HEK293 (cell line): ENCODE results near the gene FLT3LG.

Experiments used
- CTCF ChIP-seq: fragments of 450-650 bp; formaldehyde crosslinking; IDR thresholded peaks from 2 replicates; pipeline ENCODE4 v1.5.1; 2016; ENCODE audit warnings: missing biosample characterization, missing genetic modification characterization
- KLF16 ChIP-seq: fragments of 450-650 bp; formaldehyde crosslinking; IDR thresholded peaks from 2 replicates; pipeline ENCODE4 v1.5.1; 2017; ENCODE audit warnings: missing biosample characterization, missing genetic modification characterization
- ZNF133 ChIP-seq: fragments of 450-650 bp; formaldehyde crosslinking; IDR thresholded peaks from 2 replicates; pipeline ENCODE4 v1.5.1; 2016; ENCODE audit warnings: missing biosample characterization, missing genetic modification characterization
- ZNF155 ChIP-seq: fragments of 450-650 bp; formaldehyde crosslinking; IDR thresholded peaks from 2 replicates; pipeline ENCODE4 v1.5.1; 2016; ENCODE audit warnings: missing biosample characterization, missing genetic modification characterization
- ZNF174 ChIP-seq: fragments of 450-650 bp; formaldehyde crosslinking; IDR thresholded peaks from 2 replicates; pipeline ENCODE4 v1.5.0; 2017; ENCODE audit warnings: missing biosample characterization, mild to moderate bottlenecking, missing genetic modification characterization
- ZNF37A ChIP-seq: fragments of 450-650 bp; IDR thresholded peaks from 2 replicates; pipeline ENCODE4 v1.5.1; 2018; ENCODE audit warnings: missing biosample characterization, missing genetic modification characterization
- TF ChIP-seq, protein P1 (sequence below): fragments of 450-650 bp; formaldehyde crosslinking; IDR thresholded peaks from 2 replicates; pipeline ENCODE4 v1.5.1; 2016; ENCODE audit warnings: missing biosample characterization, missing genetic modification characterization

DNA sequence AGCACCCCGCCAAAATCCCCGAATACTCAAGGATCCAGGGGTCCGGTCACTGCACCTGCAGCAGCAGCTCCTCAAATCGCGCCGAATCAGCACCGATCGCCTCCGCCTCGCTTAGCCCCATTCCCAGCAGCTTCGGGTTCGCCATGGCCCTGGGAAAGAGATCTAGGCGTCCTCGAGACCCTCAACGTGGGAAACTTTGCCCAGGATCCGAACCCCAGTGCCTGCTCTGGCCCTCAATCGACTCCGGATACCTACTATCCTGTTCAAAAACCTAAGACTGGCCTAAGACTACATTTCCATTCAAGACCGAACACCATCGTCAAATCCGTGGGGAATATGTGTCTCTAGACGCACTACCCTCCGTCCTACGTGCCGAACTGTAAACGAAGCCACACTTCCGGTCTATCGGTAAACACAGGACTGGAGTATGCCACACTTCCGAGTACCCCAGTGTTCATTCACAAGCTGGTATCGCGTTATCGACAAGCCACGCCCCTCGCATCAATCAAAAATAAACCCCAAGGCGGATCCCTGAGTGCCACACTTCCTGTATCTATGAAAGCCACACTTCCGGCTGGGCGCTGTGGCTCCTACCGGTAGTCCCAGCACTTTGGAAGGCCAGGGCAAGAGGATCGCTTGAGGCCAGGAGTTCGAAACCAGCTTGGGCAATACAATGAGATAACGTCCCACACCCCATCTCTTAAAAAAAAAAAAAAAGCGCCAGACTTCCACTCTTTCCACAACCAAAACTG lies 22.4 kb upstream of the FLT3LG start, which contains the start of gene PIH1D1:
- peak; percentile 46 for TF ChIP-seq CTCF (tag by site-specific recombination)
- TF ChIP-seq ZNF37A (tag by site-specific recombination), result no peak
- TF ChIP-seq ZNF133 (tag by site-specific recombination), result no peak; the same call in 1 of the 2 replicates
- TF ChIP-seq, protein P1, sequence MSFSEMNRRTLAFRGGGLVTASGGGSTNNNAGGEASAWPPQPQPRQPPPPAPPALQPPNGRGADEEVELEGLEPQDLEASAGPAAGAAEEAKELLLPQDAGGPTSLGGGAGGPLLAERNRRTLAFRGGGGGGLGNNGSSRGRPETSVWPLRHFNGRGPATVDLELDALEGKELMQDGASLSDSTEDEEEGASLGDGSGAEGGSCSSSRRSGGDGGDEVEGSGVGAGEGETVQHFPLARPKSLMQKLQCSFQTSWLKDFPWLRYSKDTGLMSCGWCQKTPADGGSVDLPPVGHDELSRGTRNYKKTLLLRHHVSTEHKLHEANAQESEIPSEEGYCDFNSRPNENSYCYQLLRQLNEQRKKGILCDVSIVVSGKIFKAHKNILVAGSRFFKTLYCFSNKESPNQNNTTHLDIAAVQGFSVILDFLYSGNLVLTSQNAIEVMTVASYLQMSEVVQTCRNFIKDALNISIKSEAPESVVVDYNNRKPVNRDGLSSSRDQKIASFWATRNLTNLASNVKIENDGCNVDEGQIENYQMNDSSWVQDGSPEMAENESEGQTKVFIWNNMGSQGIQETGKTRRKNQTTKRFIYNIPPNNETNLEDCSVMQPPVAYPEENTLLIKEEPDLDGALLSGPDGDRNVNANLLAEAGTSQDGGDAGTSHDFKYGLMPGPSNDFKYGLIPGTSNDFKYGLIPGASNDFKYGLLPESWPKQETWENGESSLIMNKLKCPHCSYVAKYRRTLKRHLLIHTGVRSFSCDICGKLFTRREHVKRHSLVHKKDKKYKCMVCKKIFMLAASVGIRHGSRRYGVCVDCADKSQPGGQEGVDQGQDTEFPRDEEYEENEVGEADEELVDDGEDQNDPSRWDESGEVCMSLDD (tag by site-specific recombination), result peak; percentile 63; the same call in 1 of the 2 replicates
- no peak for TF ChIP-seq ZNF174 (tag by site-specific recombination)
- TF ChIP-seq ZNF155 (tag by site-specific recombination), result no peak
- peak; percentile 65 for TF ChIP-seq KLF16 (tag by site-specific recombination)
